ENCODE results near the gene REL.
"Not testable (repeated sequence)": the region's sequence is repeated elsewhere in the genome, so short reads cannot be mapped to it uniquely, and the experiment has no call there.

The REL gene

DNA sequence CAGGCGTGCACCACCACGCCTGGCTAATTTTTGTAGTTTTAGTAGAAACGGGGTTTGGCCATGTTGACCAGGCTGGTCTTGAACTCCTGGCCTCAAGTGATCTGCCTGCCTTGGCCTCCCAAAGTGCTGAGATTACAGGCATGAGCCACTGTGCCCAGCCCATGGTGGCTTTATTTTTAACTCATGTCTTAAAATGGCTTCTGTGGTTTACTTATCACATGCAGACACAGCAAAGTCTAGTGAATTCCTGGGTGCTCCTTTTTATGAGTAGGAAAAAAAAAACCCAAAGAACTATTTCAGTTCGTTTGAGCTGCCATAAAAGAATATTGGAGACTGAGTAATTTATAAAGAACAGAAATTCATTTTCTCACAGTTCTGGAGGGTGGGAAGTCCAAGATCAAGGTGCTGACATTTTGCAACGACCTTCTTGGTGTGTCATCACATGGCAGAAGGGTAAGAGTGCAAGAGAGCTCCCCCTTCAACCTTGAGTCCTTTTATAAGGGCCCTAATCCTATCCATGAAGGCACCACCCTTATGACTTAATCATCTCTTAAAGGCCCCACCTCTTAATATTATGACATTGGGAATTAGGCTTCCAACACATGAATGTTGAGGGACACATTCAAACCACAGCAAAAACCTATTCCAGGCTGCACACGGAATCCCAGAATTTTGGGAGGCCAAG lies 12.6 kb upstream of the REL start:
- no peak for DNase-seq

DNA sequence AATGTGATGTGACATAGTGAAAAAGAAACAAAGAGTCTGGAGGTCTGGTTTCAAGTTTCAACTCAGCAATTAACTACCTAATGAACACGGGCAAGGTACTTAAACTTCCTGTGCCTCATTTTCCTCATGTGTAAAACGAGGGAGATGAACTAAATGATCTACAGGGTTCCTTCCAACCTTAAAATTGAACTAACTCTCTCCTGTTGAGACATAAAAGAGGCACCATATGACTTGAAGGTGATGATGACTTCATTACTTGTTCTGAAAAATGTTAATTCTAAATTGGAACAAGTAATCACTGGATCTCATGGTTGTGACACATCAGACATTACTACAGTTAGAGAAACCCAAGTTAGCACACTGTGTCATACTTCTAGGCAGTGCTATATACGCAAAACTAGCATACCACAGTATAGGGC lies 8.9 kb upstream of the REL start:
- no peak for DNase-seq

GRCh38 chr2:60873381-60873780 lies 8.0 kb upstream of the REL start:
- DNase-seq: no peak

- DNase-seq: no peak
Measured at GRCh38 chr2:60875520-60875919, 5.9 kb upstream of the REL start.

DNA sequence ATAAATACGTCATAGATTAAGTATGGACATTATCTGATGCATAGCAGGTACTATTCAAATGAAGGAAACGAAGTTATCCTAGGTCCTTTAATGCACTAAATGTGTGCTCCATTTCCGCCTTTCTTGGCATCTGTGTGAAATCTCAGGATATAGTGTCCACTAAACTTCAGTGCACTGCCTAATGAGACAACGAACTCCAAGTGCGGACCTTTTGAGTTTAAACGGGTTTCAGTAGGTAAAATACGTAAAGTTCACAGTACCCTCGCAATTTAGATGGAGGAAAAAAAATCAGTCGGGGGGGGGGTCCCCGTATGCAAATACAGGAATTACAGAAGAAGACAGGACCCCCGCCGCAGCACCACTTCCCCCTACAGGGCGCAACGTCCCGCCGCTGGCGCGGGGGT lies 729 bp upstream of the REL start:
- DNase-seq: no peak

- peak; percentile 33 for DNase-seq
Measured at GRCh38 chr2:60882971-60883753, 1.8 kb downstream of the REL start.

DNA sequence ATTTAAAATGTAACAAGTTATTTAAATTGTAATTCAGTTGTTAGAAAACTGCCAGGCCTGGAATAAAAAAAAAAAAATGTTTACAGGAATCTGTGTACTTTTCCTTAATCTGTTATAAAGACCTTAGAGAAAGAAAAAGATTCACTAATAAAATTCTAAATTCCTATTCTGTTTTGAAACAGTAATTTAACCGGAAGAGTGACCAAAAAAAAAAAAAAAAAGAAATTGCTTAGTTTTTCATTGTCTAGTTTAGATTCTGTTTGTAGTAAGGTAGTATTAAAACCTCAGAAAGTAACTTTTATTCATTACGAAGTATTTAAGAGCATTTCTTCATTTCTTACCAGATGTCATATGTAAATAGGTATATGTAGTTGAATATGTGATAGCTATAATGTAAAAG lies 2.5 kb downstream of the REL start:
- DNase-seq: no peak

DNA sequence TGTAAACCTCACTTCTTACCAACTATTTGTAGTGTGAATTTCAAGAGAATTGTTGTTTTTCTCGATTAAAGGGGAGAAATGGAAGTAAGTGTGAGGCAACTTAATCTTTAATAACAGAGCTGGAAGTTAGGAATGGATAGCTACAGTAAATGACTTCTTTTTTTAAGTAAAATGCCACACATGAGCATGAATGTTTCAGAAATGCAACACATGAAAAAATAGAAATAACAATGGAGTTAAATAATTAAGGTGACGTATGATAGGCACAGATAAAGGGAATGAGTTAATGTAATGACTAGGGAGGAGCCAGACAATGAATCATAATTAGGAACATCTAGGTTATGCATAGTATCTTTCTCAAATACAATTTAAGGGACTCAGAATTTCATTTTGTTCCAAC lies 3.4 kb downstream of the REL start:
- DNase-seq: no peak

GRCh38 chr2:60885683-60886082 lies 4.3 kb downstream of the REL start:
- no peak for DNase-seq

DNA sequence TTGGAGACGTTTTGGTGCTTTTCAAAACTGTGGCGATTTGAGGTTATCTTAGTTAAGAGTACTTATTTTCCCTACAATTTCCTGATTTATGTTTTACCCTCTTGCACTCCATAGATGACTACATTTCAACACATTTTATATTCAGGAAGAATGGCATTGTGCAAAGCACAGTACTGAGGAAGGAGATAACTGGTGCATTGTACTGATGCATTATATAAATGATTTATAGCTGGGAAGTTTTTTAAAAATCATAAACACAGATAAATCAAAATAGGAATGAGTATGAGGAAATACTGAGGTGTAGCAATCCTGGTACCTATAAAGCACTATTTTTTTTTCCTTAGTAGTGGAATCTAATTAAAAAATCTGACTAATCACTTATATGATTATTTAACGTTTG lies 5.6 kb downstream of the REL start:
- DNase-seq: peak; percentile 68

- DNase-seq: no peak
Measured at GRCh38 chr2:60888853-60889252, 7.5 kb downstream of the REL start.

GRCh38 chr2:60889581-60890392 lies 8.4 kb downstream of the REL start:
- not testable (repeated sequence) for DNase-seq

GRCh38 chr2:60890393-60890707 lies 9.0 kb downstream of the REL start:
- DNase-seq: no peak

GRCh38 chr2:60891180-60891579 lies 9.8 kb downstream of the REL start:
- no peak for DNase-seq

DNA sequence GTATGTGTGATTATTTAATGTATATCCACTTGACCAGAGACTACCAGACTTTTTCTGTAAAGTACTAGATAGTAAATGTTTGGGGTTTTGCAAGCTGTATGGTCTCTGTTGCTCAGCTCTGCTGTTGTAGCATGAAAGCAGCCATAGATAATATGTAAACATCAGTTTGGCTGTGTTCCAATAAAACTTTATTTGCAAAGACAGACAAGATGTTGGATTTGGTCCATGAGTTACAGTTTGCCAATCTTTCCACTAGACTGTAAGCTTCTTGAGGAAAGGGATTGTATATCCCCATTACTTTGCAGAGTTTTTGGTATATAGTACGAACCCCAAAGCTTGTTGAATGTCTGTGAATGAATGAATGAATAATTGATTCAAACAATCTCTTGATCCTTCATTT lies 17.2 kb downstream of the REL start:
- no peak for DNase-seq

DNA sequence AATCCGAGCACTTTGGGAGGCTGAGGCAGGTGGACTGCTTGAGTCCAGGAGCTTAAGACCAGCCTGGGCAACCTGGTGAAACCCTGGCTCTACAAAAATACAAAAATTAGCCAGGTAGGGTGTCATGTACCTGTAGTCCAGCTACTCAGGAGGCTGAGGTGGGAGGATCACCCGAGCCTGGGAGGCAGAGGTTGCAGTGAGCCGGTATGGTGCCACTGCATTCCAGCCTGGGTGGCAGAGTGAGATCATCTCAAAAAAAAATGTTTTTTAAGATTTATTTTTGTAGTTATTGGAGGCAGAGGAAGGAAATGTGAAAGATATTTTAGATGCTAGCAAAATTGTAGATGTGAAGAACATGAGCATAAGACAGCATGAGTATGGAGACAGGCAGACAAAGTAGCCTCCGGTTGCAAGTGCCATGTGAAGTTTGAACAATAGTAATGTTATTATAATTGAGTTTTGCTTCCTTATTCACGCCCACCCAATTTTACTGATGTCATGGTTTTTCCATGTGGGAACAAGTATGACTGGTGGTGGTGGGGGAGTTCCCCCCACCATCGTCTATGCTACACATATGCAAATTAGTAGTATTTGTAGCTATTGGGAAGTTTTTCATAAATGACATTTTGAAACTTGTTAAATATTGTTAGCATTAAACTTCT lies 18.0 kb downstream of the REL start:
- no peak for DNase-seq

DNA sequence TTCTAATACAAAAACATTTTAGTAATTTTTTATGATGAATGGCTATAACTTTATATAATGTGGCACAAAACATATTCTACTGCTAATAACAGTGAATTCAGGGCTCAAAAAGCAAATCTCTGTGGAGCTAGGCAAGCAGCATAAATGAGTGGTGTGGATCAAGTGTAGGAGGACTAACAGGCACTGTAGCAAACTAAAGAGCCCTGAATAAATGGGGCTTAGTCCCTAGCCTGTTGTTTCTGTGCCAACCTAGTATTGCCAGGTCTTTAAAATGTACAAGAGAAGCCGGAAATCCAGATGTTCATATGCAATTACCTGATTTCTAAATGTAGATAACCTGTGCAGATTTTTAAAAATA lies 18.5 kb downstream of the REL start:
- DNase-seq: no peak

DNA sequence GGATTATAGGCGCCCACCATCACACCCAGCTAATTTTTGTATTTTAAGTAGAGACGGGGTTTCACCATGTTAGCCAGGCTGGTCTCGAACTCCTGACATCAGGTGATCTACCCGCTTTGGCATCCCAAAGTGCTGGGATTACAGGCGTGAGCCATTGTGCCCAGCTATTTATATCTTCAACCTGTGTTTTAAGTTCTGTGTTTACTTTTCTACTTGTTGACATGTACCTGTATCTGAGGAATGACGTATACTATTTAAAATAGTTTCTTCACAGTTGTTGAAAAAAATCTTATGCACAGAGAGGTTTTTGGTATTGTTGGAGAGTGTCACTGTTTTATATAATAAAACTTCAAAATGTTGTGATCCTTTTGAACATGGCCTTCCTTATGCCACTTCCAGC lies 19.9 kb downstream of the REL start:
- not testable (repeated sequence) for DNase-seq

DNA sequence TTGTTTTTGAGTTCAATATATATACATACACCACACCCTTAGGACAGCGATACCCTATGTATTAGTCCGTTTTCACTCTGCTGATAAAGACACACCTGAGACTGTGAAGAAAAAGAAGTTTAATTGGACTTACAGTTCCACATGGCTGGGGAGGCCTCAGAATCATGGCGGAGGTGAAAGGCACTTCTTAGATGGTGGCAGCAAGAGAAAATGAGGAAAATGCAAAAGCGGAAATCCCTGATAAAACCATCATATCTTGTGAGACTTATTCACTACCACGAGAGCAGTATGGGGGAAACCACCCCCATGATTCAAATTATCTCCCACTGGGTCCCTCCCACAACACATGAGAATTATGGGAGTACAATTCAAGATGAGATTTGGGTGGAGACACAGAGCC lies 24.5 kb downstream of the REL start:
- DNase-seq: not testable (repeated sequence)

GRCh38 chr2:60906395-60906794 lies 25.0 kb downstream of the REL start:
- DNase-seq: no peak

- no peak for DNase-seq
Measured at GRCh38 chr2:60907329-60907728, 26.0 kb downstream of the REL start.

DNA sequence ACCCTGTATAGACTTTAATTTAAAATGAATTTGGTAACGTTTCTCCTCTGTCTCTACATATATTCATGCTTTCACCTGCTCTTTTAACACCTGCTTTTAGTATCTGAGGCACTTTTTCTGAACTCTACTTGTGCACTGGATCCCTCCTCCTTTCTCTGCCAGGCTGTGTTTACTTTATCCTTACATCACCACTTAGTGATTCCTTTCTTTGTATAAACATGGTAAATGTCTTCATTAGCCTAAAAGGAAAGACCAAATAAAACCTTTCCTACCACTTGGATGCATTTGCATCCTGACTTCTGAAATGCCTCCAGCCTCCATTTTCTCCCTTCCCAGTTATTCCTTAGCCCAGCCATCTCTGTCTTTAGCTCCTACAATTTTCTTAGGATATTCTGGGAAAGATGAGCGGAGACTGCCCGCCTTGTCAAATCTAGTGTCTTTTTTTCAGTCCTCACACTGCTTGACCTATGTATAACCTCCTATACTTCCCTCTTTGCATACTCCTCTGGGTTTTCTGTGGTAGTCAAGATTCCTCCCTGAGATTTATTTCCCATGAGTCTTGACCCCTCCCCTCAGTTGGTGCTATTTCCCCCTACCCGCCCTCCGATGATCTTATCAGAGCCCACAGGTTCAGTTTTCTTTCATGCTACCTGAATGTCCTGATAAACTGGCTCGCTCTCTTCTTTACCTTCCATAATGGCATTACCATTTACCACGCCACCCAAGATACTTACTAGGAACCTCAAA lies 44.8 kb downstream of the REL start:
- DNase-seq: no peak

All from GF-D8 (cell line).